ENCODE measurements around the gene WNT2. TPM values are rescaled to one million over a fixed set of nuclear protein-coding genes. Genes with fewer than 3 reads are reported as not detected.

WNT2 gene
- total RNA-seq, 1 donor from 2014 or later = 2.8 TPM

DNA sequence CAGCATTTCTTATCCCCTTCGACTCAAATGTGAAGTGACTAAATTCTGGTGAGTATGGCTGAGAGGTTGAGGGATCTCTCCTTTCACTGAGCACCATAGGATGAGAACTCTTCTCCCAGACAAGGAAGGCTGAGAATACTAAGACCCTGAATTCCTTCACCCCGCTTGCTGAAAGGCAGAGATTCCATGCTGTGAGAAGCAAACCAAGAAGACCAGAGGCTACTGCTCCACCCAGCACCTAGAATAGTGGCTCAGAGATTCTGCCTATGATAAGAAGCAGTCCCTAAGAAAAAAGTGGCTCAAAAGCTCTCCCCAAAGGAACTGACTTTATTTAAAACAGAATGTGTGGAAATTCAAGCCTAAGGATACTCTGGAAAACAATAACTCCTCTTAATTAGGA, 26.7 kb upstream of the WNT2 start:
- no peak for DNase-seq (ENCODE audit: extremely low spot score, unreplicated experiment)
- H3K27ac Mint-ChIP-seq = no peak overlapping the region
- H3K9me3 Mint-ChIP-seq = no peaks in the 10 kb centered on the region
- peaks cover 8% of the 10 kb centered on the region for H3K27me3 Mint-ChIP-seq
- H3K36me3 Mint-ChIP-seq = no peaks in the 10 kb centered on the region
- no peaks in the 10 kb centered on the region for H3K4me1 Mint-ChIP-seq (ENCODE audit: unreplicated experiment)
- TF ChIP-seq, protein P1, sequence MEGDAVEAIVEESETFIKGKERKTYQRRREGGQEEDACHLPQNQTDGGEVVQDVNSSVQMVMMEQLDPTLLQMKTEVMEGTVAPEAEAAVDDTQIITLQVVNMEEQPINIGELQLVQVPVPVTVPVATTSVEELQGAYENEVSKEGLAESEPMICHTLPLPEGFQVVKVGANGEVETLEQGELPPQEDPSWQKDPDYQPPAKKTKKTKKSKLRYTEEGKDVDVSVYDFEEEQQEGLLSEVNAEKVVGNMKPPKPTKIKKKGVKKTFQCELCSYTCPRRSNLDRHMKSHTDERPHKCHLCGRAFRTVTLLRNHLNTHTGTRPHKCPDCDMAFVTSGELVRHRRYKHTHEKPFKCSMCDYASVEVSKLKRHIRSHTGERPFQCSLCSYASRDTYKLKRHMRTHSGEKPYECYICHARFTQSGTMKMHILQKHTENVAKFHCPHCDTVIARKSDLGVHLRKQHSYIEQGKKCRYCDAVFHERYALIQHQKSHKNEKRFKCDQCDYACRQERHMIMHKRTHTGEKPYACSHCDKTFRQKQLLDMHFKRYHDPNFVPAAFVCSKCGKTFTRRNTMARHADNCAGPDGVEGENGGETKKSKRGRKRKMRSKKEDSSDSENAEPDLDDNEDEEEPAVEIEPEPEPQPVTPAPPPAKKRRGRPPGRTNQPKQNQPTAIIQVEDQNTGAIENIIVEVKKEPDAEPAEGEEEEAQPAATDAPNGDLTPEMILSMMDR (conservative IDR thresholded peaks at IDR 0.05) = no peak
- H3K4me3 Mint-ChIP-seq = no peak overlapping the region

DNA sequence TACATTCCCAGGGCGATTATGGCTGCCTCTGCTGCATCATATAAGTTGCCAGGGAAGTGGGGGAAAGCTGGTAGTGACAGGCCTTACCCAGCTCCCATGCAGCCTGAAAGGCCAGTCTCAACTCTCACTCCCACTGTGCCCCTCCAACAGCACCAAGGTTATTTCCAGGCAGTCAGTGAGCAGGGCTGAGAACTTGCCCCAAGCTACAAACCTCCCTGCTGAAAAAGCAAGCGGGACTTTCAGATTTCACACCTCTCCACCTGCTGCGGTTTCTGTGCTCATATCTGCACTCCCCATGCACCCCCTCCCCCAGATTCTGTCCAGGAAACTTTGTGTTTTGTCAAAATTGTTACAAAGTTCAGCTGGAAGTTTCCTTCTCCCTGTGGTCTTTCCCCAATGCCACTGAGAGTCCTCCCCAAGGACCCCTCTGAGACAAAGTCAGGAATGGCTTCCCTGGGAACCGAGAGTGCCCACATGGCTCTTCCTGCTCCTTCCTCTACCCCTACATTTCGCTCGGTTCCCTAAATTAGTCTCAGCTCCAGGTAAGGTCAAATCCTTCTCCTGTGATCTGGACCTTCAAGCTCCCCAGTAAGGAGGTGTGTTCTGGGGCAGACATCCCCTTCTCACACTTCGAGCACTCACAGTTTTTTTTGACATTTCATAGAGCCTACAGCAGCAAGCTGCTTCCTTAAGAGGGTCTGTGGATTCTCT, 25.3 kb upstream of the WNT2 start:
- Mint-ChIP-seq H3K36me3 (no peaks in the 10 kb centered on the region), H3K27me3 (peaks cover 9% of the 10 kb centered on the region), H3K4me3 (no peak overlapping the region), H3K9me3 (no peaks in the 10 kb centered on the region), H3K4me1 (ENCODE audit: unreplicated experiment) (no peaks in the 10 kb centered on the region), H3K27ac (no peak overlapping the region)
- DNase-seq (ENCODE audit: extremely low spot score, unreplicated experiment) = no peak
- TF ChIP-seq, protein P1 (conservative IDR thresholded peaks at IDR 0.05) = no peak

DNA sequence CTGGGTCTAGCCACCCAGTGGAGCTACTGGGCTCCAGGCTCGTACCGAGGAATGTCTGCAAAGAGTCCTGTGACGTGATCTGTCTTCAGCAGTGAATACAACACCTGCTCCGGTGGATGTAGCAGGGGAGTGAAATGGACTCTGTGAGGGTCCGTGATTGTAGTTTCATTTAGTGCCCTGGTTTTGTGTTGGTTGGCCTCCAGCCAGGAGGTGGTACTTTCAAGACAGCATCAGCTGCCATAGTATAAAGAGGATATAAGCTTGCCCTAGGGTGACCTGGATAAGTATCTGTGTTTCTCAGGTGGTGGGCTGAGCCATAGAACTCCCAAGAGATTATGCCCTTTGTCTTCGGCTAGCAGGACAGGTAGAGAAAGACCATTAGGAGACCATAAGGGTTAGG, 24.6 kb upstream of the WNT2 start:
- H3K4me1 Mint-ChIP-seq (ENCODE audit: unreplicated experiment) = no peaks in the 10 kb centered on the region

DNA sequence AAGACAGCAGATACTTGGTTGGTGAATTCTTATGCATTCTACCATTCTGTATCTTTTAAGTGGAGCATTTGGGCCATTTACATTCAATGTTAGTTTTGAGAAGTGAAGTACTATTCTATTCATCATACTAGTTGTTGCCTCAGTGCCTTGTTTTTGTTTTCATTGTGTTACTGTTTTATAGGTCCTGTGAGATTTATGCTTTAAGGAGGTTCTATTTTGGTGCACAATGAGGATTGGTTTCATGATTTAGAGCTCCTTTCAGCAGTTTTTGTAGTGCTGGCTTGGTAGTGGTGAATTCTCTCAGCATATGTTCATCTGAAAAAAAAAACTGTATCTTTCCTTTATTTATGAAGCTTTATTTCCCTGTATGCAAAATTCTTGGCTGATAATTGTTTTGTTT, 23.3 kb upstream of the WNT2 start:
- TF ChIP-seq, protein P1 (conservative IDR thresholded peaks at IDR 0.05) = no peak
- Mint-ChIP-seq H3K9me3 (no peaks in the 10 kb centered on the region), H3K4me1 (ENCODE audit: unreplicated experiment) (no peaks in the 10 kb centered on the region), H3K27me3 (peaks cover 12% of the 10 kb centered on the region), H3K4me3 (no peak overlapping the region), H3K27ac (no peak overlapping the region), H3K36me3 (no peaks in the 10 kb centered on the region)
- no peak for DNase-seq (ENCODE audit: extremely low spot score, unreplicated experiment)

More for the DNA sequence above, 24.6 kb upstream of the WNT2 start:
- no peak for DNase-seq (ENCODE audit: extremely low spot score, unreplicated experiment)
- TF ChIP-seq, protein P1 (conservative IDR thresholded peaks at IDR 0.05) = no peak
- H3K36me3 Mint-ChIP-seq = no peaks in the 10 kb centered on the region
- no peaks in the 10 kb centered on the region for H3K9me3 Mint-ChIP-seq
- H3K27me3 Mint-ChIP-seq = peaks cover 9% of the 10 kb centered on the region
- no peak overlapping the region for H3K27ac Mint-ChIP-seq
- H3K4me3 Mint-ChIP-seq = no peak overlapping the region

DNA sequence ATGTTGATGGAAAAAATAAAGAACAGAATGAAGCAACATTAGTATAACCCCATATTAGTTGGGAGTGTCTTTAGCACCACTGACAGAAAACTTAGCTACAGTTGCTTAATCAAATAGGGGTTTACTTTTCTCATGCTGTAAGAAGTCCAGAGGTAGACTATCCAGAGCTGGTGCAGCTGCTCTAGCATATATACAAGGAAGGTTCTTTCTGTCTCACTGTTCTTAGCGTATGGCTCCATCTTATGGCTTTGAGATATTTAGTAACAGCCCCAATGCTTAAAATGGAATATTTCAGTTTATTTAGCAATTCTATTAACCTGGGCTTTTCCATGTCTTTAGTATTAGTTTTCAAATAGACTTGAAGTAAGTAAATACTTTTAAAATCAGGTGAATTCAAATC, 15.2 kb upstream of the WNT2 start:
- Mint-ChIP-seq H3K27me3 (peaks cover 9% of the 10 kb centered on the region), H3K9me3 (no peaks in the 10 kb centered on the region), H3K4me3 (no peak overlapping the region), H3K4me1 (ENCODE audit: unreplicated experiment) (no peaks in the 10 kb centered on the region), H3K27ac (no peak overlapping the region), H3K36me3 (no peaks in the 10 kb centered on the region)
- TF ChIP-seq, protein P1 (conservative IDR thresholded peaks at IDR 0.05) = no peak
- no peak for DNase-seq (ENCODE audit: extremely low spot score, unreplicated experiment)
